Tibial nerve (tissue), 3 donors: ENCODE measurements around the gene ZNF185.

Source experiments
- CTCF ChIP-seq, 5 experiments: fragments of 200-600 bp in 3 of 5; fragments of 450-650 bp in 2 of 5; sonication (generic) in 3 of 5; IDR thresholded peaks; one replicate each; pipeline ENCODE4 v1.5.1; 2016 to 2019; ENCODE audit warnings: antibody characterized with exemption in 5 of 5, mild to moderate bottlenecking in 3 of 5, moderate library complexity in 2 of 5
- POLR2A ChIP-seq, 2 donors: fragments of 450-650 bp; IDR thresholded peaks; one replicate each; pipeline ENCODE4 v1.6.1; 2017; ENCODE audit warnings: antibody characterized with exemption in 2 of 2, mild to moderate bottlenecking in 2 of 2, moderate library complexity in 2 of 2

- no peak for TF ChIP-seq CTCF (IDR thresholded peaks at IDR 0.05)
- no peak for TF ChIP-seq POLR2A (IDR thresholded peaks at IDR 0.05)
Measured at GRCh38 chrX:152861826-152862225, 36.0 kb upstream of the ZNF185 start.
